HUDEP-2 (cell line): Measurements from ENCODE around the gene WNT10A.

Source experiments
- DNase-seq, 76 experiments: peaks; one replicate each; lab custom pipeline; 2025; ENCODE audit not compliant: unreplicated experiment in 76 of 76; lab: John Stamatoyannopoulos, UW

The WNT10A gene

DNA sequence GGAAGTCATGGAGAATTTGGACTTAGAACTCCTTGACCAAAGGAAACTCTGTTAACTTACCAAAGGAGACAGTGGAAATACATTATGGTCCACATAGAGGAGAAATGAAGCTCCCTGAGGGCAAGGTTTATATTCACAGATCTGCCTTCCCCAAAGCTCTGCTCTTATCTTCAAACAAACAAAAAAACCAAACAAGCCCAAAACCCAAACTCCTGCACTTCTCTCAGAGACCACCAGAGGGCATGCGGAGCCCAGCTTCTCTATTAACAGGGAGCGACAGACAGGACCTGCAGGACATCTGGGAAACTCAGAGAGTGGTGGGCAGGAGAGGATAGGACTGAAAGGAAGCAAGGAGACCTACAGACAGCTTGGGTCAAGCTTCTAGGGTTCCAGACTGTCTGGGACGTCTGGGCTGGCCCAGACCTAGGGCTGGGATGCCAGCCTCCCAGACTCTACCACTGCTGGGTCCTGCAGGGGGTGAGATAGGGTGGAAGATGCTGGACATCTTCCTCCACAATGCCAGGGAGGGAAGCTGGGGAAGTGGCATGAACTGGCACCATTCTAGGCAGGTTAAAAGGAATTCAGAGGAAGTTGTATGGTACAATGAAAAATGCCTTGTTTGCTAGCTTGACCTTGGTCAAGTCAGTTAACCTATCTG lies 4.0 kb upstream of the WNT10A start:
- DNase-seq: peak in 61 of 76 experiments; percentile 1 to 78 (median 50)

DNA sequence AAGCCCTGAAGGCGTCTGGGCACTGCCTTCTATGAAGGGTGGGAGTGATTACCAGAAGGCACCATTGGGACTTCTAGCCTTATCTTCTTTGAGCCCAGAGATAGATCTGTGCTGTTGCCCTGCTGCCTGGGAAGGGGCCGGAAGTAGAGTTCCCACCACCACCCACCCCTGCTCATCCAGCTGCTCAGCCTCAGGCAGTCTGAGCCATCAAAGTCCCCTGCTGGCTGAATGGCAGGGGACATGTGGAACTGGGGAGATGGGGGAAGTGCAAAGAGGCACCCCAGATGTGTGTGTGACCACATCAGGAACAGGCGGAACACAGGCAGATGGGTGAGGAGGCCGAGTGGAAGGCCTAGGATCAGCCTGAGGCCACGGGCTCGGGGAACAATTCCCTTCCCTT lies 3.3 kb upstream of the WNT10A start:
- peak in 13 of 76 experiments; percentile 1 to 53 (median 19) for DNase-seq

DNA sequence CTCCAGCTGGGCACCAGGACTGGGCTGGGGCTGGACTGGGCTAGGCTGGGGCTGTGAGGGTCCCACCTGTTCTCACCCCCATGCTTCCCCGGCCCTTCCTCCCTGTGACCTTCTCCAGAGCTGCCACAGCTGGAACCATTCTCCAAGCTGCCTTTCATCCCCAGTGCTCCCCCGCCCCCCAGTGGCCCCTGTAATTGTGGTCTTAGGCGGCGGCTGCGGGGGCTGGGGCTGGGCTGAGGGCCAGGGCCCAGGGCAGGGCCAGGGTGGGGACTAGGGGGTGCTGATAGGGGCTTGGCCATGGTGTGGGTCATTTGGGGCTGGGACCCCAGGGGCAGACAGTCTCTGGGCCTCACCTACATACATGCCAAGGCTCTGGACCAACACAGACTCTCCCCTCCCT lies 2.8 kb upstream of the WNT10A start:
- DNase-seq: no peak

DNA sequence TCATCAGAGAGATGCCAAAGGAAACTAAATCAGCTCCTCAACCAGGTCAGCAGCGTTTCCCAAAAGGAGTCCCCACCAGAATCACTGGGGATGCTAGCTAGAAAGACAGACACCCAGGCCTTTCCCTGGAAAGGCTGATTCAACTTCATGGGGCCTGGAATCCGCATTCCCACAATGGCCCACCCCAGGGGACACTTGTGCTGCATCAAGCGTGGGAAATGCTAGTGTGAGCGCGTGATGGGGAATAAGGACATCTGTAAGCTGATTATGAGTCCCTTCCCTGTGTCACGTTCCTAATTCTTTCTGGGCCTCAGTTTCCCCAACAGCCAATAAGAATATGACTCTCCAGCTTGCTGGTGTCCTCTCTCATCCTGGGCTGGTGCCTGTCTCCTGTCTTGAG lies 2.2 kb upstream of the WNT10A start:
- DNase-seq: no peak

DNA sequence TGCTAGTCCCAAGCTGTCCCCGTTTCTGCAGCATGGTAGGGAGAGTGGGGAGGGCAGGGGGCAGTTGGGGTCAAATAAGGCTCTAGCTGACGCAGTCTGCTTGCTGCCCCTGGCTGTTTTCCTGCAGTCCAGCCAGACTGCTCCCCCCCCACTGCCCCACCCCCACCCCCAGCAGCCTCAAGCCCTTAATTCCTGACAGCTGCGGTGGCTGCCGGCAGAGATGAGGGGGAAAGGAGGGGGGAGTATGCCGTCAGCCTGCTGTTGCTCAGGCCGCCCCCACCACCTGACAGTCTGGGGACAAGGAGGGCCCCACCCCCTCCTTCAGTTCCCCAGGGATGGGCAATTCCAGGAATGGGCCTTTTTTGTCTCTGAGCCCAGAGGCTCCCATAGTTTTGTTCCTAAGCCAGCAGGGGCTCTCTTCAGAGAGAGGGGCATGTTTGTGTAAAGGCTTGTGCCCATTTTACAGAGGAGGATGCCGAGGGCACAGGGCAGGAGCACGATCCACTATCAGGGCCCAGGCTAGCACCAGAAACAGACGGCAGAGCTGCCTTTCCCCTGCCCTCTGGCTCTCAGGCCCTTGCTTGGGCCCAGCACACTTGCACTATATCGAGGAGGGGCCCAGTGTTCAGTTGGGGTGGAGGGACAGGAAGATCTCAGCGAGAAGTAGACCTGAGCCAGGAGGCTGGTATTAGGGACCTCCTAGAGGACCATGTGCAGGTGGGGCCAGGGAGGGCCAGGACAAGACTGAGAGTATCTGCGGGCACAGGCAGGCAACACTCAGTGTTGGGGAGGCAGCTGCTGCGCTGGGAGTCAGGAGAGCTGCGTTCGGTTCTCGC lies 1.5 kb upstream of the WNT10A start:
- DNase-seq: no peak

DNA sequence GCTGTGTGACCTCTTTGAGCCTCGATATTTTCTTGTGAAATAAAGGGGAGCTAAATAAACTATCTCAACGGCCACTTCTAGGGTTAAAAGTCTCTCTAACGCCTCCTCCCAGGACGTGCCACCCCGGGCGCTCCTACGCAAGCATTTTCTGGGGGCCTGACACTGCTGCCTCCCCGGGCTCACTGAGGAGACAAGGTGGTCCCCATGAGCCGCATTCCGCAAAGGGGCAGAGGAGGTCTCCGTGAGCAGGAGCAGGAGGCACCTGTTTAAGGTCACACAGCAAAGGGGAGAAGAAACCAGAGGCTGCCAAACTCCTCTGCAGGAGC lies 913 bp upstream of the WNT10A start:
- DNase-seq: no peak

DNA sequence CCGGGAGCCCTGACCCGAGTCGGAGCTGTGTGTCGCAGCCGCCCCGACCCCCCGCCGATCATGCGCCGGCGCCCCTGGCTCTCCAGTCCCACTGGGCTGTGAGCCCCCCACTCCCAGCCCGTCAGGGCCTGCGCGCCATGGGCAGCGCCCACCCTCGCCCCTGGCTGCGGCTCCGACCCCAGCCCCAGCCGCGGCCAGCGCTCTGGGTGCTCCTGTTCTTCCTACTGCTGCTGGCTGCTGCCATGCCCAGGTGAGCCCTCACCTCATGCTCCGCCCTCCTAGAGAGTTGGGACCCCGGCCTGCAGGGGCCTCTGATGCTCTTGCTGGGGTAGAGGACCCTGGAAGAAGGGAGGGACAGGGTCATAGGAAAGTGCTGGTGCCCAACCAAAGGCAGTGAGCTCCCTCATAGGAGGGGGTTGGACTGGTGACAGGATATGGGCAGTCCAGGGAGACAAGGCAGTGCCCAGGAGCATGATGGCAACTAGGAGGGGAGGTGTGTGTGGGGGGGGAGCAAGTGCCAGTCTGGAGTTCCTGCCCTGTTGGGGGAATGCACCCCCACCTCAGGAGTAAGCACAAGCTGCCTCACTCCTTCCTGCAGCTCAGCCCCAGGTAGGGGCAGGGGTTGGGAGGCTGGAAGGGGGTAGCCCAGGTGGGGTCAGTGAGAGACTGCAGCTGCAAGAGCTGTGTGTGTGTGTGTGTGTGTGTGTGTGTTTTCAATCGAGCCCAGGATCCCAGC lies 375 bp downstream of the WNT10A start:
- DNase-seq: no peak

DNA sequence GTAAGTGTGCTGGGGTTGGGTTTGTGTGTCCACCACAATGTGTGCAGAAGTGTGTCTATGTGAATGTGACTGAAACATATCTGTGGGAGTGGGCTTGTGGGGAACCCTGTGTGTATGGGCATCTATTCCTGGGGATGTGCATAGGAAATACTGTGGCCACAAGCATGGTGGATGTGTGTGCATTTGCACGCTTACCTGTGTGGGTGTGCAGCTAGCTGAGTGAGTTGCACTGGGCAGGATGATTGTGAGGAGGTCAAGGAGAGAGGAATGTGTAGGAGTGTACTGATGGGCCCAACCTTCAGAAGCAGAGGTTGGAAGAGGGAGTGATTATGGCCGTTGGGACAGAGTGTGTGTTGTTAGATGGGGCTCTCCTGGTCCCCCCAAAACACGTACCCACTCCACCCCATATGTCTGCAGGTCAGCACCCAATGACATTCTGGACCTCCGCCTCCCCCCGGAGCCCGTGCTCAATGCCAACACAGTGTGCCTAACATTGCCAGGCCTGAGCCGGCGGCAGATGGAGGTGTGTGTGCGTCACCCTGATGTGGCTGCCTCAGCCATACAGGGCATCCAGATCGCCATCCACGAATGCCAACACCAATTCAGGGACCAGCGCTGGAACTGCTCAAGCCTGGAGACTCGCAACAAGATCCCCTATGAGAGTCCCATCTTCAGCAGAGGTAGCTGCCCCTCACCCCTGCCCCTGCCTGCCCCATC lies 1.2 kb downstream of the WNT10A start:
- DNase-seq: no peak

DNA sequence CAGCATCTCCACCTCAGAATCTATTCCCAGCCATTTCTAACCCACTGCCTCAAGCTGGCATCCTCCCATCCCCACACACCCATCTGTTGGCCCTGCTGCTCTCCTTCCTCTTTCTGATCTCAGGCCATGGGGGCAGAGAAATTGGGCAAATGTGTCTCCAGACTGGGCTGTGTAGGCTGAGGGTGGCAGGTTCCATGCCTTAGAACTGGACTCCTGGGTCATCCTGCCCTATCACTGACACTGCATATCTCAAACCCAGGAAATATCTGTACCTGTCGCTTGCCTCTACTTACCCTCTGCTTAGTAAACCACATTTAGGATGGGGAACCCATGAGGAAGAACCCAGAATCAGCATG lies 1.8 kb downstream of the WNT10A start:
- DNase-seq: no peak

DNA sequence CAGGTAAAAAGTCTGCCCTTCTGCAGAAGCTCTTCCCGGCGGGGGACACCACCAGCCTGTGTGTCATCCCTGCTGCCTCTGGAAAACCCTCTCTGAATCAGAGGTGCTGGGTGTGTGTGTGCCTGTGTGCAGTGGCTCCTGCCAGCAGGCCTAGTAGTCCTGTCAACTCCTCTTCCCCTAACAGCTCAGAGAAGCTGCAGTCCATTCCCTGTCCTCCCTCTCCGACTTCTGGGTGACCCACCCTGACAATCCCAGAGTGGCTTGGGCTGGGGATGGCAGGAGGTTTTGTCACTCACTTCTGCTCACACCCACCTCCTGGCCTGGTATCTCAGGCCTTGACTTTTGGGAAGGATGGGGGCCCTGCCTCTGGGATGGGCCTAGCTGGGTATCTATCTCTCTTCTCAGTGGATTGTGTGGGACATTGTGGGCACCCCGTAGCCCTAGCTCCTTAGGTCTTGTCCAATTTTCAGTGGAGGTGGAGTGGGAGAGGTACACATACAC lies 2.3 kb downstream of the WNT10A start:
- no peak for DNase-seq

DNA sequence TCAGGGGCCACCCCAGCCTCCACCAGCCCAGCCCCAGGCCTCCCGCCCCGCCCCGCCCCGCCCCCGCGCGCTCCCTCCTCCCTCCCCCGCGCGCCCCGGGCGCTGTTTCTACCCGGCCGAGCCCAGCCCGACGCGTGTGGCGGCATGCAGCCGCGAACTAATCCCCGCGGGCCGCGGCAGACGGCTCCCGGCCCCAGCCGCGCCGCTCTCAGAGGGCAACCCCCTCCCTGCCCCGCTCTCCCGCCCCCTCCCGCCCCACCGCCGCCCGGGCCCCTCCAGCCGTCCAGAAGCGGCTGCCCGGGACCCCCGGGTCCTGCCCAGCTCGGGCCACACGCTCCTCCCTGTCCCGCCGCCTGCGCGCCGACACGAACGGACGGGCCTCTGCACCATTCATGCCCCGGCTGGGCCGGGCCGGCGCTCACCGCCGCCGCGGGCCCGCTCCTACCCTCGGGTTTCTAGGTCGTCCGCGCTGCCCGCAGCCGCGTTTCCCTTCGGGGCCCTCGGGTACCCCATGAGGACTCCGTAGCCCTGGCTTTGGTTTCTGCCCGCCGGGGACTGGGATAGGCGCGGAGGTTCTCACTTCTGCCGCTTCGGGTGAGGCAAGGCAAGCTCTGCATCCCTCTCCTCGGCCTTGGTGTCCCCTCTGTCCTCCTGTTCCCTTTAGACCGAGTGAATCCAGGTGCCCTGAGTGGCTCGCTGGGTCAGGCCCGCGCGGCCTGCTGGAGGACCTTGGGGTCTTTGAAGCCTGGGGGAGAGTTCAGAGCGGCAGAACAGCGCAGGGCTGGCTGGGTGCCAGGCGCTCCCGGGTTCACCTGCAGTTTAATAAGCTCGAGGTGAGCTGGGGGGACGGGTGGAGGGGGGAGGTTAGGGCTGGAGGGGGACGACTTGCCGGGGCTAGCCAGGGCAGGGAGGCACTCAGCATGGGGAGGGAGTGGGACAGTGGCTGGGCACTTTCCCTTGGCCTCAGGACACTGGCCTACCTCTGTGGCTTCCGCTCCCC lies 3.1 kb downstream of the WNT10A start:
- peak in 1 of 76 experiments; percentile 8 for DNase-seq

DNA sequence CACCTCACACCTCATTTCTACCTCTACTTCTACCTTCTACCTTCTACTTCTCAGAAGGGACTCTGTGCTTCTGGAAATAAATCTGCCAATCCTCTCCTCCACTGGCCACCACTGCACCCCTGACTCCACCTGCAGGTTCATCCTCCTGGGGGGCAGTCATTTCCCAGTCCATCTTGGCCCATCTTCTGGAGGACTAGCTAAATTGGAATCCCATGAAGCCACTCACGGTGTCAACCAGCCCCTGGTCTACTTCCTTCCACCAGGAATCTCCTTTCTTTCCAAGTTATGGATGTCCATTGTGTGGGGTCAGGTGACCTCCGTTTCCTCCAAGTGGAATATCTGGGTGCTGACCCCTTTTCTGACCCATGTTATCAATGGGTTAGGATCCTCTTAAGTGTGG lies 3.9 kb downstream of the WNT10A start:
- DNase-seq: no peak

DNA sequence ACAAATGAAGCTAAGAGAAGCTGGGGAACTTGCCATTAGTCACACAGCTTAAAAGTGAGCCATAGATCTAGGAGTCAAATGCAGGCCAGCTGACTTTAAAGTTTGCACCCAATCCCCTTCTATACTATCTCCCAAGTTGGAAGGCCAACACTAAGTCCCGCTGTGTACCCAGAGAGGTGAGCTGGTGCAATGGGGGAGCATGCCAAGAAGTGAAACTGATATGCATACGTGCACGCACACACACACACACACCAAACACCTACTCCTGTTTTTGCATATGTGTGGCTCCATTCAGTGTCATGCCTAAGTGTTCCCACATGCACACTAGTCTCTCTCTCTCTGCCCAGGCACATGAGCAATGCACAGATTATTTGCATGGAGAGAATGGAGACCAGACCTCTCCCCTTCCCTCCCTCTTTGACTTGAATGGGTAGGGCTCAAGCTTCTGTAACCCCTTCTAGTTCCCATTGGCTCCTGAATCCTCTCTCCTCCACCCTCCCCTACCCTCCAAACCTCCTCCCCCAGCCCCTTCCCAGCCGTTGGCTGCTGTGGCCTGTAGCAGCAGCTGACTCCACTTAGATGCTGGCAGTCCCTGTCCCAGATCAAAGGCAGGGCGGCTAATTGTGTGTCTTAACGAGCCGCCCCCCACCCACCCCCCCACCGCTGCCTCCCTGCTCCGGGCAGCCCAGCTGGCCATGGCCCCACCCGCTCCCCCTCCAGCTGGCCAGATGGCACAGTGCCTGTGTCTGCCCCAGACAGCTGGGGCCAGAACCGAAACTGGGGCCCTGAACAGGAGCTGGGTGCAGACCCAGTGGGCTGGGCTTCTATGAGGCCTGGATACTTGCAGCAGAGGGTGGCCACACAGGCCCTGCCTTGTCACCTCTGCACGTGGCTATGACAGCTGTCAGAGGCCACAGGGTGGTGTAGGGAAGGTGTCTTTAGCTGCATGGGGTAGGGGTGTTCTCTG lies 5.6 kb downstream of the WNT10A start:
- no peak for DNase-seq

DNA sequence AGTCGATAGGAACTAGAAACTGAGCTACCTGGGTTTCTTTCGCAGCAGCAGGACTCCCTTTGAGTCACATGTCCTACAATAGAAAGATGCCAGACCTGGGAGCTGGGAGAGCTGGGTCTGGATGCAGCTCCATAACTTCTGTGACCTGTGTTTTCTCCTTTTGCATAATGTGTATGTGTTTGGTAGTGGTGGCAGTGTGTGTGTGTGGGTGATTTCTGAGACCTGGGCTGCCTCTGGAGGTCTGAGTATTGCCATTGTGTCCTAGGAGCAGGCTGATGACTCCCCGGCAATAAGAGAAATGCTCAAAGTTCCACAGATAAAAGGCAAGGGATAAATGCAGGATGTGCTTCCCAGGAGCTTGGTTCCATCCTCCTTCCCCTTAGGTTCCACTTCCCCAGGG lies 6.4 kb downstream of the WNT10A start:
- no peak for DNase-seq

DNA sequence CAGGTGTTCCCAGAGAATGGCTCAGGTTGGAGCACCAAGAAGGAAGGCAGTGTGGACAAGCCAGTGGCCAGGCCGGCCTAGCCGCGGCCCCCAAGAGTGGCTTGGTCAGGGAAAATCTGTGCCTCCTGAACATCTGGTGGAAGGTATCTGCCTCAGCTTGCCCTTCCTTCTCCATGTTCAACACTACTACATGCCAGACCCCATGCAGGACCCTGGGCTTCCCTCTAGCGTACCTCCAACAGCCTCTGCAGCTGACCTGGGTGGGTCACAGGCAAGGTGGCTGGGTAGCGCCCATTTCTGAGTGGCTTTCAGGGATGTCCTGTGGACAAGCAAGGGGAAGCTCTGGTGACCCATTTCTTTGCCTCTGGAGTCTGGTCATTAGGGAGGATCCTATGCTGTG lies 7.7 kb downstream of the WNT10A start:
- no peak for DNase-seq

DNA sequence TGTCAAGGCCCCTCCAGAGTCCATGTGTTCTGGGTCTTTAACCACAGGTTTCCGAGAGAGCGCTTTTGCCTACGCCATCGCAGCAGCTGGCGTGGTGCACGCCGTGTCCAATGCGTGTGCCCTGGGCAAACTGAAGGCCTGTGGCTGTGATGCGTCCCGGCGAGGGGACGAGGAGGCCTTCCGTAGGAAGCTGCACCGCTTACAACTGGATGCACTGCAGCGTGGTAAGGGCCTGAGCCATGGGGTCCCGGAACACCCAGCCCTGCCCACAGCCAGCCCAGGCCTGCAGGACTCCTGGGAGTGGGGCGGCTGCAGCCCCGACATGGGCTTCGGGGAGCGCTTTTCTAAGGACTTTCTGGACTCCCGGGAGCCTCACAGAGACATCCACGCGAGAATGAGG lies 9.3 kb downstream of the WNT10A start:
- DNase-seq: no peak

DNA sequence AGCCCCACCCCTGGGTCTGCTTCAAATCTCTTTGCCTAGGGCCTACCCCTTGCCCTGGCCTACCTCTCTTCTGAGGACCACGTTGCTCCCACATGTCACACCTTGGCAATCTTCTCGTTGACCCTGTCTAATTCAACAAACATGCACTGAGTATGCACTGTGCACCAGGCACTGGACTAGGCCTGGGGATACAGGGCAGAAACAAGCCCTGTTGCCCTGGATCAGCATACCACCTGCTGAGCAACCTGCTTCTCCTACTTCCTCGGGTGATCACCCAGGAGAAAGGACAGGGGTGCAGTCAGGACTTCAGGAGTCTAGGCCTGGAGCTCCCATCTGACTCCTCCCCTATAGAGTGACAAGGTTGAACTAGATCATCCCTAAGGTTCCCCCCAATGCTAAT lies 9.7 kb downstream of the WNT10A start:
- DNase-seq: no peak

DNA sequence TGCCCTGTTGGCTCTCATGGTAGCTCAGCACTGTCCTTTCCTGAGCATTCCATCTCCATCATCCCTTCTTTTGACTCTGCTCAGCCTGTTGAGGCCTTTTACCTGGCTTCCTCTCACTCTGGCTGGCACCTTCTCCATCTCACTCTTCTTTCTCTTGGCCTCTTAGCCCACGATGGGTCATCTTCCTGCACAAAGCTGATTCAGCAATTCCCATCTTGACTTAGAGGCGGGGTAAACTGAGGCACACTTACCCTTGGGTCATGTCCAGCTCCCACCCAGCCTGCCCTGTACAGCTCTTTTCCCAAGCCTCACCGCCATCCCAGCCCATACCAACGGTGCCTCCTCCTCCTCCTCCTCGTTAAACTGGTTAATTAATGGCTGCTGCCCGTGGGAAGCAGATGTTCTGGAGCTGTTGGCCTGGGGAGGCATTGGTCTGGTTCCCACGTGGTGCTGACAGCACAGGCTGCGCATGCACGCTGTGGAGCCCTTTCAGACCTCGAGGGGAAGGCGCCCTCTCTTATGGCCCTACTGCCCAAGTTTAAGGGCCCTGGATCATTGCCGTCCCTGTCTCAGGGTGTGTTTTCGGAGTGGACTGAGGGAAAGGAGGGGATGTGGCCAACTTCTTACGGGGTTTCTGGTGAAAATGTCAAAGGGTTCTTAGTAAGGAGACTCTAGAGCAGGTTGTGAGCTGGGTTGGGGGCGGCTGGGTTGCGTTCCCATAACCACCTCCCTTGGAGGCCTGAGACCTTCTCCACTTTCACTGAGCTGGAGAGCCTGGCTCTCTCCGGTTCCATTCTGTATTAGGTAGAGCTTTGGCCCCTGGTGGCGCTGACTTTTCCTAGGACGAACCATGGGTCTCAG lies 10.9 kb downstream of the WNT10A start:
- DNase-seq: no peak
